HepG2 (cell line): Measurements from ENCODE around the gene CISD3. TPM values are rescaled to one million over a fixed set of nuclear protein-coding genes. Genes with fewer than 3 reads are reported as not detected.

ENCODE experiments used
- CCDC6 ChIP-seq: sonication (generic); formaldehyde crosslinking; IDR thresholded peaks from 2 replicates; pipeline ENCODE4 v1.8.1; 2022; ENCODE audit warnings: mild to moderate bottlenecking, missing genetic modification reagents, moderate library complexity
- E2F2 ChIP-seq: sonication (generic); formaldehyde crosslinking; IDR thresholded peaks from 2 replicates; pipeline ENCODE4 v1.4.0; 2020; ENCODE audit warnings: missing genetic modification reagents, borderline replicate concordance
- EP300 ChIP-seq, 3 experiments: sonication (generic) in 1 of 3; formaldehyde crosslinking in 1 of 3; IDR thresholded peaks; 2 replicates each; pipeline versions ENCODE4 v1.5.1 to v1.6.1; 2011 to 2020; ENCODE audit warnings: low read depth in 2 of 3, low read length in 2 of 3, borderline replicate concordance in 1 of 3, improper control_type of control experiment in 1 of 3, mild to moderate bottlenecking in 1 of 3, missing genetic modification reagents in 1 of 3, moderate library complexity in 1 of 3
- HES4 ChIP-seq: sonication (generic); formaldehyde crosslinking; IDR thresholded peaks from 2 replicates; pipeline ENCODE4 v1.9.0; 2021; ENCODE audit warnings: mild to moderate bottlenecking, missing genetic modification reagents, borderline replicate concordance
- HNRNPK ChIP-seq: fragments of 200-400 bp; formaldehyde crosslinking; IDR thresholded peaks from 2 replicates; pipeline ENCODE4 v1.6.1; 2018; ENCODE audit warnings: low read length, low read depth, moderate library complexity, mild to moderate bottlenecking; ENCODE audit not compliant: poor library complexity, severe bottlenecking
- IRF9 ChIP-seq: sonication (generic); formaldehyde crosslinking; IDR thresholded peaks from 2 replicates; pipeline ENCODE4 v1.8.0; 2022; ENCODE audit warnings: missing genetic modification reagents, mild to moderate bottlenecking, borderline replicate concordance
- NFKB2 ChIP-seq: sonication (generic); formaldehyde crosslinking; IDR thresholded peaks from 2 replicates; pipeline ENCODE4 v1.4.0; 2020; ENCODE audit warnings: missing genetic modification reagents, borderline replicate concordance
- POLR2AphosphoS2 ChIP-seq: IDR thresholded peaks from 2 replicates; pipeline ENCODE4 v1.6.1; 2011; ENCODE audit warnings: low read depth, low read length, improper control_type of control experiment
- RCOR2 ChIP-seq: IDR thresholded peaks from 2 replicates; pipeline ENCODE4 v1.6.1; 2016; ENCODE audit warnings: missing biosample characterization, missing genetic modification reagents
- SYNCRIP ChIP-seq: fragments of 200-400 bp; formaldehyde crosslinking; IDR thresholded peaks from 2 replicates; pipeline ENCODE4 v1.6.1; 2018; ENCODE audit warnings: mild to moderate bottlenecking, low read depth, low read length; ENCODE audit not compliant: insufficient read depth
- TSC22D2 ChIP-seq: sonication (generic); formaldehyde crosslinking; IDR thresholded peaks from 2 replicates; pipeline ENCODE4 v1.5.1; 2020; ENCODE audit warnings: missing genetic modification reagents, mild to moderate bottlenecking, borderline replicate concordance
- ZBTB10 ChIP-seq: sonication (generic); formaldehyde crosslinking; IDR thresholded peaks from 2 replicates; pipeline ENCODE4 v1.4.0; 2020; ENCODE audit warnings: missing genetic modification reagents, borderline replicate concordance
- ZNF225 ChIP-seq: sonication (generic); formaldehyde crosslinking; IDR thresholded peaks from 2 replicates; pipeline ENCODE4 v1.4.0; 2020; ENCODE audit warnings: mild to moderate bottlenecking, missing genetic modification reagents
- ZNF232 ChIP-seq: sonication (generic); formaldehyde crosslinking; IDR thresholded peaks from 2 replicates; pipeline ENCODE4 v1.4.0; 2020; ENCODE audit warnings: missing genetic modification reagents, borderline replicate concordance
- ZNF563 ChIP-seq: sonication (generic); formaldehyde crosslinking; IDR thresholded peaks from 2 replicates; pipeline ENCODE4 v1.8.0; 2022; ENCODE audit warnings: mild to moderate bottlenecking, moderate library complexity, missing genetic modification reagents
- ZNF607 ChIP-seq: sonication (generic); formaldehyde crosslinking; IDR thresholded peaks from 2 replicates; pipeline ENCODE4 v1.5.1; 2020; ENCODE audit warnings: missing genetic modification reagents, mild to moderate bottlenecking, borderline replicate concordance
- ZSCAN25 ChIP-seq: sonication (generic); formaldehyde crosslinking; IDR thresholded peaks from 2 replicates; pipeline ENCODE4 v1.8.0; 2022; ENCODE audit warnings: mild to moderate bottlenecking, missing genetic modification reagents
- polyA plus RNA-seq, 8 experiments: library from polyadenylated mRNA; depleted of rRNA in 3 of 8; stranded (reverse) in 7 of 8; unstranded in 1 of 8; fragments of >200 nt; fragmentation: Illumina TruSeq in 4 of 8; extraction: Trizol in 4 of 8; gene quantifications; 2 replicates each; pipeline versions ENCODE4 v1.2.1 to v1.2.3, GENCODE V29; 2011 to 2016; ENCODE audit warnings: low read depth in 4 of 8, missing spikeins in 1 of 8, mixed read lengths in 1 of 8; ENCODE audit not compliant: insufficient read depth in 1 of 8
- total RNA-seq, 5 experiments: library from RNA; depleted of rRNA; stranded (reverse); fragments of >200 nt; fragmentation: Illumina TruSeq; extraction: Trizol; gene quantifications; 2 replicates each; pipeline ENCODE4 v1.2.3, GENCODE V29; 2016; ENCODE audit warnings: low read depth in 1 of 5
- TF ChIP-seq, protein P1 (sequence below): sonication (generic); formaldehyde crosslinking; IDR thresholded peaks from 2 replicates; pipeline ENCODE4 v1.5.0; 2020; ENCODE audit warnings: mild to moderate bottlenecking, missing genetic modification reagents

Gene CISD3
- total and polyA plus RNA-seq, 2 of the 13 experiments (the other 11 are each of a cell fraction or from before 2014, with no cell fraction given) = 30.0 to 34.1 TPM

DNA sequence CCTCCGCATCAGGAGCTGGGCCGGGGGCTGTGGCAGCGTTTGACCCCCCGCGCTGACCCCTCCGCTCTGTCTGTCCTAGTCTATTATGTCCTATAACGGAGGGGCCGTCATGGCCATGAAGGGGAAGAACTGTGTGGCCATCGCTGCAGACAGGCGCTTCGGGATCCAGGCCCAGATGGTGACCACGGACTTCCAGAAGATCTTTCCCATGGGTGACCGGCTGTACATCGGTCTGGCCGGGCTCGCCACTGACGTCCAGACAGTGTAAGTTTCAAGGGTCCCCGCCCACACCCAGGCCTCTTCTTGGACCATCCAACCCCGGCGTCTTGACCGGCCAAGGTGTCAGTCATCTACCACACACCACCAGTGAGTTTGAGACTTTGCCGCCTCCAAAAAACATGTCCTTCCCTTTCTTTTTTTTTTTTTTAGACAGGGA lies 22.9 kb downstream of the CISD3 start (continued):
- peak; percentile 63; the same call in 1 of the 2 replicates for TF ChIP-seq IRF9 (CRISPR knock-in tag)
- no peak for TF ChIP-seq RCOR2
- TF ChIP-seq HNRNPK = no peak
- no peak for TF ChIP-seq TSC22D2 (CRISPR knock-in tag)
- 0 out of 2 replicates have a peak, but pooled peaks have one; percentile 9 for TF ChIP-seq CCDC6 (CRISPR knock-in tag)
- TF ChIP-seq HES4 (CRISPR knock-in tag) = peak; percentile 90
- TF ChIP-seq, protein P1, sequence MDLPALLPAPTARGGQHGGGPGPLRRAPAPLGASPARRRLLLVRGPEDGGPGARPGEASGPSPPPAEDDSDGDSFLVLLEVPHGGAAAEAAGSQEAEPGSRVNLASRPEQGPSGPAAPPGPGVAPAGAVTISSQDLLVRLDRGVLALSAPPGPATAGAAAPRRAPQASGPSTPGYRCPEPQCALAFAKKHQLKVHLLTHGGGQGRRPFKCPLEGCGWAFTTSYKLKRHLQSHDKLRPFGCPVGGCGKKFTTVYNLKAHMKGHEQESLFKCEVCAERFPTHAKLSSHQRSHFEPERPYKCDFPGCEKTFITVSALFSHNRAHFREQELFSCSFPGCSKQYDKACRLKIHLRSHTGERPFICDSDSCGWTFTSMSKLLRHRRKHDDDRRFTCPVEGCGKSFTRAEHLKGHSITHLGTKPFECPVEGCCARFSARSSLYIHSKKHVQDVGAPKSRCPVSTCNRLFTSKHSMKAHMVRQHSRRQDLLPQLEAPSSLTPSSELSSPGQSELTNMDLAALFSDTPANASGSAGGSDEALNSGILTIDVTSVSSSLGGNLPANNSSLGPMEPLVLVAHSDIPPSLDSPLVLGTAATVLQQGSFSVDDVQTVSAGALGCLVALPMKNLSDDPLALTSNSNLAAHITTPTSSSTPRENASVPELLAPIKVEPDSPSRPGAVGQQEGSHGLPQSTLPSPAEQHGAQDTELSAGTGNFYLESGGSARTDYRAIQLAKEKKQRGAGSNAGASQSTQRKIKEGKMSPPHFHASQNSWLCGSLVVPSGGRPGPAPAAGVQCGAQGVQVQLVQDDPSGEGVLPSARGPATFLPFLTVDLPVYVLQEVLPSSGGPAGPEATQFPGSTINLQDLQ = no peak
- TF ChIP-seq EP300 (IDR thresholded peaks at IDR 0.05; ENCODE audit: low read depth in 2 of 2, low read length in 2 of 2) = no peak
- TF ChIP-seq EP300 (CRISPR knock-in tag; IDR thresholded peaks at IDR 0.05; ENCODE audit: borderline replicate concordance) = no peak
- 0 out of 2 replicates have a peak, but pooled peaks have one; percentile 58 for TF ChIP-seq ZBTB10
- no peak for TF ChIP-seq POLR2AphosphoS2
- no peak for TF ChIP-seq ZSCAN25 (CRISPR knock-in tag)
- 0 out of 2 replicates have a peak, but pooled peaks have one; percentile 13 for TF ChIP-seq E2F2
- 0 out of 2 replicates have a peak, but pooled peaks have one; percentile 4 for TF ChIP-seq ZNF225 (CRISPR knock-in tag)
- 0 out of 2 replicates have a peak, but pooled peaks have one; percentile 26 for TF ChIP-seq ZNF563
- TF ChIP-seq ZNF607 = no peak
- no peak for TF ChIP-seq SYNCRIP
- TF ChIP-seq ZNF232 = peak; percentile 74; the same call in 1 of the 2 replicates
- peak; percentile 8; the same call in 1 of the 2 replicates for TF ChIP-seq NFKB2 (CRISPR knock-in tag)
